Stromal cell of bone marrow (primary cell): ENCODE data around the gene ZDHHC15.
A peak's percentile ranks its signal among the peaks of the same experiment; 100 is the strongest.
"Not testable (repeated sequence)": the region's sequence is repeated elsewhere in the genome, so short reads cannot be mapped to it uniquely, and the experiment has no call there.

Source experiments
- DNase-seq: peaks from one replicate; pipeline ENCODE4 v3.0.0-alpha.2; 2012; ENCODE audit warnings: low read depth

Gene ZDHHC15

DNA sequence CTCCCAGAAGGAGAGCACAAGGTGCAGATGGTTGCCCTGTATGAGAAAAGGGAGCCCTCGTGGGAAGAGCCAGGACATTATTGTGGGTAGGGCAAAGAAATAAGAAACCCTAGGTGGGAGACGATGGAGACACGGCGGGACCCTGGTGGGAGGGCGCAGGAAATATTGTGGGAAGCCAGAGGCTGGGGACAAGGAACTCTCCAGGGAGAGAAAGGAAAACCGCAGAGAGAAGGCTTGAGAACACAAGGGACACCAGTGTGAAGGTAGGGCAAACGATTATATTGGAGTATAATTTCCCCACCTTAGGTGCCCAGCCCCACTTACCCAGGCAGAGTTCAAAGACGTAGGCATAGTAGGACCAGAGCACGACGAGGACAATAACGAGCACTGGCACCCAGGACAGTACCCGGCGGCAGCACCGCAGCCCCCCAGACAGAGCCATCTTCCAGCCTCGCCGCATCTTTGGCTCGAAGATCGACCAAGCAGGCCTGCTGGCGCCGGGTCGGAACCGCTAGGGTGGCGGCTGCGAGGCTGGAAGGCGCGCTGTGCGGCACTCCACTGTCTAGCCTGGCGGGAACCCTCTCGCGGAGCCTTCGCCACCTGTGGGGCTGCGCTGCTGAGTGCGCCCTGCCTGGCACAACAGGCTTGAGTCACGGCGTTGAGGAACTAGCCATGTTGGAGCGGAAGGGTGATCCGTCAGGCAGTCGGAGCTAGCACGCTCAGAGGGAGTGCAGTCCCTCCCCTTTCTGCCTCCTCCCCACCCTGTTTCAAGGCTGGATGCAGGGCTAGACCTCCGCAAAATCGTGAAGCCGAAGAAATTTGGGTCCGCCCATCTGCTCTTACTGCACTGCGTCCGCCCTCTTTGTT is at the start of gene ZDHHC15:
Gene ZDHHC15 (minus strand): TSS at position 473 of the 867 bp plus-strand sequence. CDS start 13 bp downstream, at position 460.
- peak; percentile 28 for DNase-seq

GRCh38 chrX:75560544-75560943 is 37.7 kb upstream of the ZDHHC15 start:
- DNase-seq = not testable (repeated sequence)

- DNase-seq = peak; percentile 6
Observed at GRCh38 chrX:75547783-75548182, 24.9 kb upstream of the ZDHHC15 start.

DNA sequence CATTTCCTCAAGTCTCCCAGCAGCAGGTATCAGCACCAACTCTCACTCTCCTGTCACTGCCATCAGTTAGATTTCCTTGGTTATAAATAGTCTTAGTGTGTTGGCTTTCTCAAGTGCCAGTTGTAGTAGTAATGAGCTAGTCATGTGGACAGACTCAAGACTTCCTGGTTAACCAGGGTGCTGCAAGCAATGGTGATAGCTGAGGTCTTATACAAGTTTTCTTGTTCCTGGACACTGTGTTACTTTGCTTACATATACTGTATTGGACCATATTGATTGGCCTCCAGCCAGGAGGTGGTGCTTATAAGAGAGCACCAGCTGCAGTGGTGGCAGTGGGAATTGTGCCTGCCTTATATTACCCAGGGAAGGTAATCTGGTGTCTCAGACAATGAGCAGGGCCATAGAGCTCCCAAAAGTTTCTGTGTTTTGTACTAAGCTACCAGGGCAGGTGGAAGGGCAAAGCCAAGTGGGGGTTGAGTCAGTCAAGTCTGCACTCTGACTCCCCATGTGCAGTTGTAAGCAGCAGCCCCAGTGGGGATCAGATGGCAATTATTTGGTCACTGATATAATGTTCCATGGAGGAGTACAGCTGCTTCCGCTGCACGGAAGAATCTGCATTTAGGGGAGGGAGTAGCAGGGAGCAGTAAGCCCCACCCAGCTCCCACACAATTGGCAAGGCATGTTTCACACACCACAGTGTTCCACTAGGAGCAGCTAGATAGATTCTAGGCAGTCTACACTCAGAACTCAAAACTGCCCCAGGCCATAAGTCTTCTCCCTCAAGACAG is 24.1 kb upstream of the ZDHHC15 start:
- DNase-seq = no peak

- DNase-seq = no peak
Observed at GRCh38 chrX:75544786-75545185, 21.9 kb upstream of the ZDHHC15 start.

DNA sequence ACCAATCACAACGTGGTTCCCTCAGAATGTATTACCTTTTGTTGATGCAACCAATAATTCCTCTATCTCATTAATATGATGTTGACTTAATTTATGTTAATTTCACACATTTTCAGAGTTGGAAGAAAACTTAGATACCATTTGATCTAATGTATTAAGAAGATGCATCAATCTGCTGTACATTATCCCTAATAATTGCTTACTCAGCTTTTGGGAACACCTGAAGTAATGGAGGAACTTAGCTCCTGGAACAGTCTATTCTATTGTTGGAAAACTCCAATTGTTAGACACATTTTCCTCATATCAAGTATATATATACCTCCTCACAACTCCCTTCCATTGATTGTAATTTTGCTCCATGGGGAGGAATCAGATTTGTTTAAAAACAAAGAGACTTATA is 38.9 kb downstream of the ZDHHC15 start:
- no peak for DNase-seq

DNA sequence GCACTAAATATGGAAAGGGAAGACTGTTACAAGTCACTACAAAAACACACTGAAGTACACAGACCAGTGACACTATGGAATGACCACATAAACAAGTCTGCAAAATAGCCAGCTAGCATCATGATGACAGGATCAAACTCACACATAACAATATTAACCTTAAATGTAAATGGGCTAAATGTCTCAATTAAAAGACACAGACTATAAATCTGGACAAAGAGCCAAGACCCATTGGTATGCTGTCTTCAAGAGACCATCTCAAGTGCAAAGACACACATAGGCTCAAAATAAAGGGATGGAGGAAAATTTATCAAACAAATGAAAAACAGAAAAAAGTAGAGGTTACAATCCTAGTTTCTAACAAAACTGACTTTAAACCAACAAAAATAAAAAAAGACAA is 61.1 kb downstream of the ZDHHC15 start:
- DNase-seq = not testable (repeated sequence)

- DNase-seq = no peak
Observed at GRCh38 chrX:75421688-75422230, 101.1 kb downstream of the ZDHHC15 start.

GRCh38 chrX:75407153-75407552 is 115.7 kb downstream of the ZDHHC15 start:
- not testable (repeated sequence) for DNase-seq

DNA sequence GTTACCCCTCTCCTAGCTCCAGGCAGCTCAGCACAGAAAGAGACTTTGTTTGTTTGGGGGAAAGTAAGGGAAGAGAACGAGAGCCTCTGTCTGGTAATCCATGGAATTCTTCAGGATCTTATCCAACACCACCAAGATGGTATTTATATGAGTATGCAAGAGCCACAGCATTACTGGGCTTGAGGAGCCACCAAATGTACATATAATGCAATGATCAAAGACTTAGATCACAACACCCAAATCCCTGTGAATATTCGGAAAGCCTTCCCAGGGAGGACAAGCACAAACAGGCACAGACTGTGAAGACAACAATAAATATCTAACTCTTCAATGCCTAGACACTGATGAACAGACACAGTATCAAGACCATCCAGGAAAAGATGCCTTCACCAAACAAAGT is 132.4 kb downstream of the ZDHHC15 start:
- no peak for DNase-seq

DNA sequence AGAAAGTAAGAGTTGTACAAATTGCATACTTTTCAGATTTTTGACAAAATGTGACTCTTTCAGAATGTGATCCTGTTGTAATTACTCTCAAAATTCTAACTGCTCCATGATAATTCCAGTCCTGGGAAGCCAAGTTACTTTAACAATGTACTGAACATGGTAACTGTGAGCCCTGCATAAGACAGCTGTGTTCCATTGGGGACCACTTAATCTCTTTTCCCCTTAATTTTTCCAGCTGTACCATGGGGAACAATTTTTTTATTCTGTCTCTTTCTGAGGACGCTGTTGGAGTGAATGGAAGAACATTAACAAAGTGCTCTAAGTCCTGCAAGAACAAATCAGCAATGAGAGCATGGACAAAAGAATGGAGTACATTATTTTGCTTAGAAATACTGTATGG is 153.1 kb downstream of the ZDHHC15 start:
- DNase-seq = no peak

GRCh38 chrX:75366861-75367260 is 156.0 kb downstream of the ZDHHC15 start:
- DNase-seq = no peak

GRCh38 chrX:75365243-75365975 is 157.4 kb downstream of the ZDHHC15 start:
- DNase-seq = no peak

- DNase-seq = no peak
Observed at GRCh38 chrX:75361788-75362187, 161.0 kb downstream of the ZDHHC15 start.

DNA sequence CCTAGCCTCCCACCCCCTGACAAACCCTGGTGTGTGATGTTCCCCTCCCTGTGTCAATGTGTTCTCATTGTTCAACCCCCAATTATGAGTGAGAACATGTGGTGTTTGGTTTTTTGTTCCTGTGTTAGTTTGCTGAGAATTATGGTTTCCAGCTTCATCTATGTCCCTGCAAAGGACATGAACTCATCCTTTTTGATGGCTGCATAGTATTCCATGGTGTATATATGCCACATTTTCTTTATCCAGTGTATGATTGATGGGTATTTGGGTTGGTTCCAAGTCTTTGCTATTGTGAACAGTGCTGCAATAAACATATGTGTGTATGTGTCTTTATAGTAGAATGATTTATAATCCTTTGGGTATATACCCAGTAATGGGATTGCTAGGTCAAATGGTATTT is 174.2 kb downstream of the ZDHHC15 start:
- not testable (repeated sequence) for DNase-seq

DNA sequence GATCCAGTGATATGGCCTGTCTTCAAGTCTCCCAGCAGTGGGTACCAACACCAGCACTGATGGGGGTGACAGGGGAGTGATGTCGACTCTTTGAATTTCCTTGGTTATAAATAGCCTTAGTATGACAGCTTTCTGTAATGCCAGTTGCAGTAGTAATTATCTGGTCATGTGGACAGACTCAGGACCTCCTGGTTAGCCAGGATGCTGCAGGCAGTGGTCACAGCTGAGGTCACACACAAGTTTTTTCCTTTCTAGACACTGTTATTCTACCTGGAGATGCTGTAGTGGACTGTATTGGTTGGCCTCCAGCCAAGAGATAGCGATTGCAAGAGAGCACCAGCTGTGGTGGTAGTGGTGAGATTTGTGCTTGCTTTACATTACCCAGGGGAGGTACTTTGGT is 185.3 kb downstream of the ZDHHC15 start:
- DNase-seq = no peak

GRCh38 chrX:75335127-75335458 is 187.7 kb downstream of the ZDHHC15 start:
- DNase-seq = no peak

DNA sequence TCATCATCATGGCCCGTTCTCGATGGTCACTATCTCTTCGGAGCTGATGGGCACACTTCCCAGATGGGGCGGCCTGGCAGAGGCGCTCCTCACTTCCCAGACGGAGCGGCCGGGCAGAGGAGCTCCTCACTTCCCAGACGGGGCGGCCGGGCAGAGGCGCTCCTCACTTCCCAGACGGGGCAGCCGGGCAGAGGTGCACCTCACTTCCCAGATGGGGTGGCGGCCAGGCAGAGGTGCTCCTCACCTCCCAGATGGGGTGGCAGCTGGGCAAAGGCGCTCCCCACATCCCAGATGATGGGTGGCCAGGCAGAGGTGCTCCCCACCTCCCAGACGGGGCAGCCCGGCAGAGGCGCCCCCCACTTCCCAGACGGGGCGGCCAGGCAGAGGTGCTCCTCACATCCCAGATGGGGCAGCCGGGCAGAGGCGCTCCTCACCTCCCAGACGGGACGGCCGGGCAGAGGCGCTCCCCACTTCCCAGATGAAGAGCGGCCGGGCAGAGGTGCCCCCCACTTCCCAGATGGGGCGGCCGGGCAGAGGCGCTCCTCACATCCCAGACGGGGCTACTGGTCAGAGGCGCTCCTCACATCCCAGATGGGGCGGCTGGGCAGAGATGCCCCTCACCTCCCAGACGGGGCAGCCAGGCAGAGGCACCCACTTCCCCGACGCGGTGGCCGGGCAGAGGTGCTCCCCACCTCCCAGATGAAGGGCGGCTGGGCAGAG is 188.3 kb downstream of the ZDHHC15 start:
- not testable (repeated sequence) for DNase-seq

GRCh38 chrX:75327607-75328006 is 195.2 kb downstream of the ZDHHC15 start:
- DNase-seq = no peak
